ENCODE measurements around the gene ROMO1. TPM values are rescaled to one million over a fixed set of nuclear protein-coding genes. Genes with fewer than 3 reads are reported as not detected.
A peak's percentile ranks its signal among the peaks of the same experiment; 100 is the strongest.
"Not testable (repeated sequence)": the region's sequence is repeated elsewhere in the genome, so short reads cannot be mapped to it uniquely, and the experiment has no call there.

ROMO1 gene
- total RNA-seq, 1 donor from 2014 or later: 110 TPM

DNA sequence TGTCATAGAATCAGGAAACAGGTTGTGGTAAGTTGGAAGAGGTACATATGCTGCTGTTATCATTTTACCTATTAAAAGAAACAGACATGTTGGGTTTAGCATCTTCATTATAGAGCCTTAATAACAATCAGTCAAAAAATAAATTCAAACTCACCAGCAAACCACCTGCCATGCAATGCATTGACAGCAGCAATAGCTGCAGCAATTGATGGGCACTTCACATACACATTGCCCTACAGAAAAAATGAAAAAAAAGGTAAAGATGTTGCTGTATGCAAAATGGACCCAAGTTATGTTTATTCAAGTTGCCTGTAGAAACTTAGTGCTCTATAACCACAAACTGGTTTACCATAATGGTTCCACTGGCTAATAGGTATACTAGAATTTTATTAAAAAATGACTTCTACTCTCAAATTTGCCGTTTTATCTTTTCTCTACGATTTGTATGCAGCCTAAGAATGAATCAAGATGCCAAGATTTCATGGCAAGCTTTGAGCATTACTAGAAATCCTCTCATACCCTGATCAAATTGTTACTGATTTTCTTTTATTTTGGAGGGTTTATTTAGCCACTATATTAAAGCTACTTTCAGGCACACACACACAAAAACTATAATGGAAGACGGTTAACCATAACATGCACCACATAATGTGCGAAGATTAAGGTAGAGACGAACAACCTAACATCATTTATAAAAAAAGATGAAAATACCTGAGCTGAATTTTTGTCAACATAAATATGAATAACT is 5.5 kb downstream of the ROMO1 start:
- Mint-ChIP-seq H3K4me3 (ENCODE audit: unreplicated experiment) (no peak overlapping the region), H3K36me3 (ENCODE audit: unreplicated experiment) (peaks cover 50% of the 10 kb centered on the region), H3K27ac (ENCODE audit: unreplicated experiment) (no peak overlapping the region), H3K9me3 (ENCODE audit: unreplicated experiment) (no peaks in the 10 kb centered on the region), H3K27me3 (ENCODE audit: unreplicated experiment) (no peaks in the 10 kb centered on the region), H3K4me1 (ENCODE audit: unreplicated experiment) (peaks cover 20% of the 10 kb centered on the region)
- TF ChIP-seq, protein P1, sequence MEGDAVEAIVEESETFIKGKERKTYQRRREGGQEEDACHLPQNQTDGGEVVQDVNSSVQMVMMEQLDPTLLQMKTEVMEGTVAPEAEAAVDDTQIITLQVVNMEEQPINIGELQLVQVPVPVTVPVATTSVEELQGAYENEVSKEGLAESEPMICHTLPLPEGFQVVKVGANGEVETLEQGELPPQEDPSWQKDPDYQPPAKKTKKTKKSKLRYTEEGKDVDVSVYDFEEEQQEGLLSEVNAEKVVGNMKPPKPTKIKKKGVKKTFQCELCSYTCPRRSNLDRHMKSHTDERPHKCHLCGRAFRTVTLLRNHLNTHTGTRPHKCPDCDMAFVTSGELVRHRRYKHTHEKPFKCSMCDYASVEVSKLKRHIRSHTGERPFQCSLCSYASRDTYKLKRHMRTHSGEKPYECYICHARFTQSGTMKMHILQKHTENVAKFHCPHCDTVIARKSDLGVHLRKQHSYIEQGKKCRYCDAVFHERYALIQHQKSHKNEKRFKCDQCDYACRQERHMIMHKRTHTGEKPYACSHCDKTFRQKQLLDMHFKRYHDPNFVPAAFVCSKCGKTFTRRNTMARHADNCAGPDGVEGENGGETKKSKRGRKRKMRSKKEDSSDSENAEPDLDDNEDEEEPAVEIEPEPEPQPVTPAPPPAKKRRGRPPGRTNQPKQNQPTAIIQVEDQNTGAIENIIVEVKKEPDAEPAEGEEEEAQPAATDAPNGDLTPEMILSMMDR (IDR thresholded peaks at IDR 0.05): no peak
- DNase-seq (ENCODE audit: extremely low spot score, unreplicated experiment): no peak

DNA sequence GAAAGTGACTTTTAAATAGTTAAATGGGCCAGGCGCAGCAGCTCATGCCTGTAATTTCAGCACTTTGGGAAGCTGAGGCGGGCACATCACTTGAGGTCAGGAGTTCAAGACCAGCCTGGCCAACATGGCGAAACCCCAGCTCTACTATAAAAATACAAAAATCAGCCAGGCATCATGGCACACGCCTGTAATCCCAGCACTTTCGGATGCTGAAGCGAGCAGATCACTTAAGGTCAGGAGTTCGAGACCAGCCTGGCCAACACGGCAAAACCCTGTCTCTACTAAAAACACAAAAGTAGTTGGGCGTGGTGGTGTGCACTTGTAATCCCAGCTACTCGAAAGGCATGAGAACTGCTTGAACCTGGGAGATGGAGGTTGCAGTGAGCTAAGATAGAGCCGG is 6.7 kb downstream of the ROMO1 start:
- Mint-ChIP-seq H3K4me1 (ENCODE audit: unreplicated experiment) (peaks cover 12% of the 10 kb centered on the region), H3K36me3 (ENCODE audit: unreplicated experiment) (peaks cover 57% of the 10 kb centered on the region), H3K27ac (ENCODE audit: unreplicated experiment) (peak overlapping the region; percentile 18)
- not testable (repeated sequence) for H3K9me3 Mint-ChIP-seq (ENCODE audit: unreplicated experiment); H3K27me3 Mint-ChIP-seq (ENCODE audit: unreplicated experiment); H3K4me3 Mint-ChIP-seq (ENCODE audit: unreplicated experiment)
- peak; percentile 13 for DNase-seq (ENCODE audit: extremely low spot score, unreplicated experiment)

DNA sequence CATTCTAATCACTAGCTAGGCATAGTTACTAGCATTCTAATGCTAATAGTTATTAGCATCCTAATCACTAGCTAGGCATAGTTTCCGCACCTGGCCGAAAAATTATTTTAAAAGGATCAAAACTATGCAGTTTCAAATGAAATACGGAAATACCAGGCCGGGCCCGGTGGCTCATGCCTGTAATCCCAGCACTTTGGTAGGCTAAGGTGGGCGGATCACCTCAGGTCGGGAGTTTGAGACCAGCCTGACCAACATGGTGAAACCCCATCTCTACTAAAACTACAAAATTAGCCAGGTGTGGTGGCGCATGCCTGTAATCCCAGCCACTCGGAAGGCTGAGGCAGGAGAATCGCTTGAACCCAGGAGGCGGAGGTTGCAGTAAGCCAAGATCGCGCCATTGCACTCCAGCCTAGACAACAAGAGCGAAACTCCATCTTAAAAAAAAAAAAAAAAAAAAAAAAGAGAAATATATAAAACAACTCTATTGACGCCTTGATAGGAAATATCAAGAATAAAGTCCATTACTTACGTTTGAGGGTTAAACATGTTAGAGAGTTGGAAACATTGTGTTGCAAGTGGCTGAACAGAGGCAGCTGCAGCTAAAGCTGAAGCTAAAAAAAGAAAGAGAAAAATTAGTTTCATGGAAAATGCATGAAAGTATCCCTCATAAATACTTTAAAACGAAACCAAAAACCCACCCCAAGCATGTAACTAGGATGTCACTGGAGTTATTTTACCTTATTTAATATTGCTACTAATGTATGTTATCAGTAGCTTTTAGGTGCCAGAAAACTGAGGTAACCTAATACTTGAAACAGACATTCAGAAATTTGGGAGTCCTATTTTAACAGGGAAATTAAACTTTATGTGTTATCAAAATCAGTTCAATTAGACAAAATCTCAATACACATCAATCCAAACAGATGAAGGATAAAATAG is 7.7 kb downstream of the ROMO1 start:
- not testable (repeated sequence) for H3K9me3 Mint-ChIP-seq (ENCODE audit: unreplicated experiment); H3K27ac Mint-ChIP-seq (ENCODE audit: unreplicated experiment); H3K4me3 Mint-ChIP-seq (ENCODE audit: unreplicated experiment); H3K4me1 Mint-ChIP-seq (ENCODE audit: unreplicated experiment); H3K27me3 Mint-ChIP-seq (ENCODE audit: unreplicated experiment)
- peaks cover 61% of the 10 kb centered on the region for H3K36me3 Mint-ChIP-seq (ENCODE audit: unreplicated experiment)
- DNase-seq (ENCODE audit: extremely low spot score, unreplicated experiment): peak; percentile 21

DNA sequence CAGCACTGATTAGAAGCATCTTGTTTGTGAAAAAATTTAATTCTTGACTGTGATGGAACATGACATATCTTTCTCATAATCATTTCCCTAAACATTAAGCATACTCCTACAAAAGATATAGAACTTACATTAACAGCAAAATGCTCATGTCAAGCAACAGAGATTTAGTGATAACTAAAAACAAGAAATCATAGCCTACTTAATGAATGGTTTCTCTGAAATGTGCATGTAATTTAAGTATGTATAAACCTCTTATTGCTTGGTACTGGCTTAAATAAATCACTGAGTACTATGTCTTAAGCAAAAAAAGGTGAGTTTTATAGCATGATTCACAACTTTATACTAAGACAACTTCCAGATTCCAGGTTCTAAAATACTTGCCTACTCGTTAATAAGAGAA is 9.3 kb downstream of the ROMO1 start:
- H3K4me3 Mint-ChIP-seq (ENCODE audit: unreplicated experiment): no peak overlapping the region
- no peak for DNase-seq (ENCODE audit: extremely low spot score, unreplicated experiment)
- H3K27ac Mint-ChIP-seq (ENCODE audit: unreplicated experiment): no peak overlapping the region
- no peaks in the 10 kb centered on the region for H3K9me3 Mint-ChIP-seq (ENCODE audit: unreplicated experiment)
- H3K27me3 Mint-ChIP-seq (ENCODE audit: unreplicated experiment): no peaks in the 10 kb centered on the region
- peaks cover 7% of the 10 kb centered on the region for H3K4me1 Mint-ChIP-seq (ENCODE audit: unreplicated experiment)
- TF ChIP-seq, protein P1 (IDR thresholded peaks at IDR 0.05): no peak
- H3K36me3 Mint-ChIP-seq (ENCODE audit: unreplicated experiment): peaks cover 59% of the 10 kb centered on the region

DNA sequence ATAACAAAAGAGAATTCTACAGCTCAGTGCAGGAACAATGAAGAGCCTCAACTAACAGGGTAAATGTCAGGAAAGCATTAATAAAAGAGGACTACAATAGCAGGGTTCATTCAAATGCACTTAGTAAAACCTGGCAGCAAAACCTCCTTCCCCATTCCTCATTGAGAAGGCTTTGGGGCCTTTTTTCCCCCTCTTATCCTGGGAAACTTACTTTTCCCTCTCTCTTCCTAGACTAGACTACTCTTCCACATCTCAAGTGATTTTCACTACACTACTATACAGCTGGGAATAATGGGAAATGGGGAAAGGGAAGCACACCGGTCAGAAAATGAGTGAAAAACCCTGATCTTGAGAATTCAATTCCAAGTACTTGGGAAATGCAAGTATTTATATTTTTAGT is 10.1 kb downstream of the ROMO1 start:
- H3K4me1 Mint-ChIP-seq (ENCODE audit: unreplicated experiment): peaks cover 7% of the 10 kb centered on the region
- H3K4me3 Mint-ChIP-seq (ENCODE audit: unreplicated experiment): no peak overlapping the region
- no peak overlapping the region for H3K27ac Mint-ChIP-seq (ENCODE audit: unreplicated experiment)
- DNase-seq (ENCODE audit: extremely low spot score, unreplicated experiment): no peak
- peaks cover 55% of the 10 kb centered on the region for H3K36me3 Mint-ChIP-seq (ENCODE audit: unreplicated experiment)
- no peaks in the 10 kb centered on the region for H3K27me3 Mint-ChIP-seq (ENCODE audit: unreplicated experiment)
- TF ChIP-seq, protein P1 (IDR thresholded peaks at IDR 0.05): no peak
- no peaks in the 10 kb centered on the region for H3K9me3 Mint-ChIP-seq (ENCODE audit: unreplicated experiment)

DNA sequence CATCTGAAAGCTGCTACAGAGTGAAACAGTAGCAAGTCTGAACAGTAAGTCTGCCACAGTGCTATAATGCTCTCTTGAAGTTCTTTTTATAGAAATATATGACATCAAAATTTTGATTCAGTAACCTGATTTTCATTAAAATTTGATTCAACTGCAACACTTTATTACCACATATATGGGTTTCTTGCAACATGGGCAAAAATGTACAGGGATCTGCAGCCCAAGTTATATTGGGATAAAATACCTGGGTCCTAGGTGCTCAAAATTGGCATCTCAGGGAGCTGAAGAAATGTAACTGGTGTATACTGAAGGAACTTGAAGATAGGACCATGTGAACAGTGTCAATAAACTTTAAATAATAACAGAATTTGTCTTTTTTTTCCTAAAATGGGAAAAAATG is 10.8 kb downstream of the ROMO1 start:
- H3K4me3 Mint-ChIP-seq (ENCODE audit: unreplicated experiment): no peak overlapping the region
- H3K9me3 Mint-ChIP-seq (ENCODE audit: unreplicated experiment): no peaks in the 10 kb centered on the region
- peaks cover 7% of the 10 kb centered on the region for H3K4me1 Mint-ChIP-seq (ENCODE audit: unreplicated experiment)
- no peak for DNase-seq (ENCODE audit: extremely low spot score, unreplicated experiment)
- no peak overlapping the region for H3K27ac Mint-ChIP-seq (ENCODE audit: unreplicated experiment)
- peaks cover 52% of the 10 kb centered on the region for H3K36me3 Mint-ChIP-seq (ENCODE audit: unreplicated experiment)
- TF ChIP-seq, protein P1 (IDR thresholded peaks at IDR 0.05): no peak
- no peaks in the 10 kb centered on the region for H3K27me3 Mint-ChIP-seq (ENCODE audit: unreplicated experiment)

All from osteocyte (in vitro differentiated cells).